H9 (cell line): Measurements from ENCODE around the gene OR52L1. TPM values are rescaled to one million over a fixed set of nuclear protein-coding genes. Genes with fewer than 3 reads are reported as not detected.

ENCODE experiments used
- DNase-seq: peaks from one replicate; pipeline ENCODE4 v3.0.0-alpha.2; 2017
- H2AFZ ChIP-seq: one replicate; pipeline ENCODE4 v1.6.1; 2013; ENCODE audit warnings: mild to moderate bottlenecking, low read length, control low read depth, moderate library complexity
- H2AK5ac ChIP-seq: 2 replicates; pipeline ENCODE4 v1.6.1; 2013; ENCODE audit warnings: low read length, control low read depth, mixed read lengths; ENCODE audit not compliant: insufficient read length
- H2BK120ac ChIP-seq: one replicate; pipeline ENCODE4 v1.6.1; 2013; ENCODE audit warnings: low read depth, mild to moderate bottlenecking, low read length, control low read depth, inconsistent platforms; ENCODE audit not compliant: poor library complexity, severe bottlenecking
- H2BK12ac ChIP-seq: 2 replicates; pipeline ENCODE4 v1.6.1; 2013; ENCODE audit warnings: low read length, control low read depth, mixed read lengths, low read depth; ENCODE audit not compliant: insufficient read length
- H2BK15ac ChIP-seq: 2 replicates; pipeline ENCODE4 v1.6.1; 2013; ENCODE audit warnings: low read depth, low read length, control low read depth
- H2BK20ac ChIP-seq: one replicate; pipeline ENCODE4 v1.6.1; 2013; ENCODE audit warnings: low read depth, mild to moderate bottlenecking, low read length, control low read depth, inconsistent platforms; ENCODE audit not compliant: poor library complexity, severe bottlenecking
- H2BK5ac ChIP-seq: 2 replicates; pipeline ENCODE4 v1.6.1; 2013; ENCODE audit warnings: low read length, control low read depth, mixed read lengths; ENCODE audit not compliant: insufficient read length
- H3K14ac ChIP-seq: 2 replicates; pipeline ENCODE4 v1.6.1; 2013; ENCODE audit warnings: low read length, control low read depth; ENCODE audit not compliant: insufficient read depth
- H3K18ac ChIP-seq: 2 replicates; pipeline ENCODE4 v1.6.1; 2013; ENCODE audit warnings: low read depth, mild to moderate bottlenecking, mixed read lengths, low read length, control low read depth; ENCODE audit not compliant: insufficient read length
- H3K23ac ChIP-seq: 2 replicates; pipeline ENCODE4 v1.6.1; 2013; ENCODE audit warnings: low read length, control low read depth, mixed read lengths, low read depth; ENCODE audit not compliant: insufficient read length
- H3K23me2 ChIP-seq: 2 replicates; pipeline ENCODE4 v1.6.1; 2013; ENCODE audit warnings: low read depth, mild to moderate bottlenecking, mixed read lengths, low read length, control low read depth; ENCODE audit not compliant: insufficient read length, poor library complexity, severe bottlenecking
- H3K27ac ChIP-seq: 2 replicates; pipeline ENCODE4 v1.5.1; 2013; ENCODE audit warnings: low read length, control low read depth, mixed read lengths, low read depth; ENCODE audit not compliant: insufficient read length
- H3K27me3 ChIP-seq: 2 replicates; pipeline ENCODE4 v1.6.1; 2013; ENCODE audit warnings: low read length, control low read depth, inconsistent platforms; ENCODE audit not compliant: insufficient read depth
- H3K4ac ChIP-seq: 2 replicates; pipeline ENCODE4 v1.6.1; 2013; ENCODE audit warnings: low read depth, mild to moderate bottlenecking, control low read depth, inconsistent platforms, low read length, moderate library complexity
- H3K4me1 ChIP-seq: 2 replicates; pipeline ENCODE4 v1.6.1; 2013; ENCODE audit warnings: low read length, control low read depth, inconsistent platforms; ENCODE audit not compliant: insufficient read depth
- H3K4me2 ChIP-seq: 2 replicates; pipeline ENCODE4 v1.6.1; 2013; ENCODE audit warnings: low read length, control low read depth, mixed read lengths; ENCODE audit not compliant: insufficient read length, insufficient read depth
- H3K56ac ChIP-seq: 2 replicates; pipeline ENCODE4 v1.6.1; 2013; ENCODE audit warnings: low read depth, mild to moderate bottlenecking, mixed read lengths, low read length, control low read depth; ENCODE audit not compliant: insufficient read length
- H3K79me1 ChIP-seq: 2 replicates; pipeline ENCODE4 v1.6.1; 2013; ENCODE audit warnings: low read depth, mild to moderate bottlenecking, moderate library complexity, low read length, control low read depth, inconsistent platforms; ENCODE audit not compliant: insufficient read depth, poor library complexity, severe bottlenecking
- H3K79me2 ChIP-seq: 2 replicates; pipeline ENCODE4 v1.6.1; 2013; ENCODE audit warnings: low read length, control low read depth, inconsistent platforms; ENCODE audit not compliant: insufficient read depth
- H3K9ac ChIP-seq: 2 replicates; pipeline ENCODE4 v1.6.1; 2013; ENCODE audit warnings: low read length, control low read depth, mixed read lengths; ENCODE audit not compliant: insufficient read length; ENCODE audit errors: extremely low read depth
- H3K9me3 ChIP-seq: one replicate; pipeline ENCODE4 v1.6.1; 2013; ENCODE audit warnings: low read depth, low read length, inconsistent platforms; ENCODE audit not compliant: control insufficient read depth
- H3T11ph ChIP-seq: one replicate; pipeline ENCODE4 v1.6.1; 2013; ENCODE audit warnings: mild to moderate bottlenecking, low read length, control low read depth, inconsistent platforms
- H4K20me1 ChIP-seq: one replicate; pipeline ENCODE4 v1.6.1; 2013; ENCODE audit not compliant: control insufficient read depth, insufficient read length, insufficient read depth
- H4K5ac ChIP-seq: 2 replicates; pipeline ENCODE4 v1.6.1; 2013; ENCODE audit warnings: low read depth, mild to moderate bottlenecking, mixed read lengths, low read length, control low read depth; ENCODE audit not compliant: insufficient read length
- H4K8ac ChIP-seq: replicated peaks from 2 replicates; pipeline ENCODE4 v1.6.1; 2013; ENCODE audit warnings: low read length, control low read depth, mixed read lengths, low read depth; ENCODE audit not compliant: insufficient read length
- H4K91ac ChIP-seq: 2 replicates; pipeline ENCODE4 v1.6.1; 2013; ENCODE audit warnings: low read depth, mild to moderate bottlenecking, moderate library complexity, mixed read lengths, low read length, control low read depth; ENCODE audit not compliant: insufficient read length
- H3K27ac Mint-ChIP-seq, 3 experiments: 2 replicates in 2 of 3; 3 replicates in 1 of 3; pipeline ENCODE4 v1.8.0; 2020 to 2021; ENCODE audit warnings: mixed read lengths in 3 of 3, mild to moderate bottlenecking in 1 of 3, moderate library complexity in 1 of 3
- H3K27me3 Mint-ChIP-seq: 2 replicates; pipeline ENCODE4 v1.8.0; 2021; ENCODE audit warnings: low read depth, mild to moderate bottlenecking, moderate library complexity, mixed read lengths
- H3K36me3 Mint-ChIP-seq, 3 experiments: 2 replicates in 2 of 3; 3 replicates in 1 of 3; pipeline ENCODE4 v1.8.0; 2020 to 2021; ENCODE audit warnings: low read depth in 3 of 3, mixed read lengths in 3 of 3; ENCODE audit not compliant: insufficient read depth in 1 of 3
- H3K4me1 Mint-ChIP-seq, 2 experiments: 2 replicates each; pipeline ENCODE4 v1.8.0; 2020; ENCODE audit warnings: mixed read lengths in 2 of 2
- H3K4me3 Mint-ChIP-seq, 2 experiments: 2 replicates in 1 of 2; 3 replicates in 1 of 2; pipeline ENCODE4 v1.8.0; 2020 to 2021; ENCODE audit warnings: mild to moderate bottlenecking in 2 of 2, mixed read lengths in 2 of 2, moderate library complexity in 1 of 2
- H3K9me3 Mint-ChIP-seq, 2 experiments: 2 replicates in 1 of 2; 3 replicates in 1 of 2; pipeline ENCODE4 v1.8.0; 2020; ENCODE audit warnings: mild to moderate bottlenecking in 2 of 2, mixed read lengths in 2 of 2, moderate library complexity in 1 of 2
- CTCF ChIP-seq: fragments of 200-600 bp; sonication (generic); conservative IDR thresholded peaks from 3 replicates; pipeline ENCODE4 v1.8.0; 2021; ENCODE audit warnings: antibody characterized with exemption, mild to moderate bottlenecking
- WGBS: extraction: QIAGEN DNeasy Blood & Tissue Kit; methylation state at CpG from one replicate; pipeline ENCODE4 v1.1.7; 2013; ENCODE audit warnings: missing lambda C conversion rate, low lambda C conversion rate, mixed read lengths; ENCODE audit not compliant: insufficient read length; ENCODE audit errors: extremely low coverage; 5-methylcytosine and 5-hydroxymethylcytosine counted together
- long read RNA-seq: library from polyadenylated mRNA; unstranded; transcript quantifications from one replicate; pipeline ENCODE4 v2.0.0, GENCODE V29; 2020
- total RNA-seq: library from RNA; stranded (reverse); gene quantifications from 2 replicates; pipeline ENCODE4 v1.2.1, GENCODE V29; 2021

Gene OR52L1
- total RNA-seq: not detected in 2 replicates
- long read RNA-seq: 0 reads

GRCh38 chr11:5986885-5987284 is at the start of gene OR52L1:
Gene OR52L1 (minus strand): TSS chr11:5986985. CDS start chr11:5986930, 55 bp downstream.
- H3K4me2 ChIP-seq: no peak within 1 kb of the TSS
- Mint-ChIP-seq H3K27ac (no peak within 1 kb of the TSS), H3K4me1 (no peaks in the 10 kb centered on the region), H3K4me3 (no peak within 1 kb of the TSS), H3K9me3 (no peaks in the 10 kb centered on the region; a peak in 1 of 5 replicates), H3K36me3 (no peaks in the 10 kb centered on the region), H3K27me3 (peaks cover 1% of the 10 kb centered on the region; the same call in 1 of the 2 replicates)
- no peak within 1 kb of the TSS for H3K9ac ChIP-seq
- H3K56ac ChIP-seq: no peak within 1 kb of the TSS
- H3K4me1 ChIP-seq: no peaks in the 10 kb centered on the region
- no peaks in the 10 kb centered on the region for H3K9me3 ChIP-seq
- no peak within 1 kb of the TSS for H2BK15ac ChIP-seq
- no peak within 1 kb of the TSS for H2AFZ ChIP-seq
- WGBS: no CpG with 5 or more reads among the region's 1 CpG
- TF ChIP-seq CTCF: no peak
- no peak within 1 kb of the TSS for H2BK20ac ChIP-seq
- H3K4ac ChIP-seq: no peak within 1 kb of the TSS
- no peaks in the 10 kb centered on the region for H3K27me3 ChIP-seq
- H3K79me2 ChIP-seq: no peaks in the 10 kb centered on the region
- H3K23me2 ChIP-seq: no peaks in the 10 kb centered on the region
- H2BK12ac ChIP-seq: no peak within 1 kb of the TSS
- H2BK5ac ChIP-seq: no peak within 1 kb of the TSS
- H4K20me1 ChIP-seq: no peaks in the 10 kb centered on the region
- no peak within 1 kb of the TSS for H2BK120ac ChIP-seq
- H4K91ac ChIP-seq: no peak within 1 kb of the TSS
- no peak within 1 kb of the TSS for H3T11ph ChIP-seq
- no peaks in the 10 kb centered on the region for H3K79me1 ChIP-seq
- peak within 1 kb of the TSS; percentile 86 for H4K5ac ChIP-seq
- H4K8ac ChIP-seq: no peak within 1 kb of the TSS
- H3K23ac ChIP-seq: no peak within 1 kb of the TSS
- no peak within 1 kb of the TSS for H3K14ac ChIP-seq
- DNase-seq: no peak
- no peak within 1 kb of the TSS for H3K18ac ChIP-seq
- no peak within 1 kb of the TSS for H3K27ac ChIP-seq
- H2AK5ac ChIP-seq: no peak within 1 kb of the TSS
